C4-2B (cell line): ENCODE results near the gene DENND2A.

Source experiments
- H3K27ac ChIP-seq: fragments of 450-650 bp; 2 replicates; pipeline ENCODE4 v1.5.1; 2017
- ZFX ChIP-seq: fragments of 450-650 bp; IDR thresholded peaks from 2 replicates; pipeline ENCODE4 v1.6.1; 2017
- TF ChIP-seq, protein P1 (sequence below): fragments of 450-650 bp; conservative IDR thresholded peaks from 2 replicates; pipeline ENCODE4 v1.5.1; 2017; ENCODE audit warnings: mild to moderate bottlenecking

DENND2A gene

DNA sequence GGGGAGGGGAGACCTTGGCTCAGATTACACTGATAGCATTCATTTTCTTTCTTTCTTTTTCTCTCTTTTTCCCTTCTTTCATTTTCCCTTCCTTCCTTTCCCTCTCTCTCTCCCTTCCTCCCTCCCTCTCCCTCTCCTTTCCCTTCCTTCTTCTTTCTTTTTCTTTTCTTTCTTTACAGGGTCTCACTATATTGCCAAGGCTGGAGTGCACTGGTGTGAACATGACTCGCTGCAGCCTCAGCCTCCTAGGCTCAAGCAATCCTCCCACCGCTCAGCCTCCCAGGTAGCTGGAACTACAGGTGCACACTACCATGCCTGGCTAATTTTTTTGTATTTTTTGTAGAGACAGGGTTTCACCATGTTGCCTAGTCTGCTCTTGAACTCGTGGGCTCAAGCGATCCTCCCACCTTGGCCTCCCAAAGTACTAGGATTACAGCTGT is 88.4 kb downstream of the DENND2A start:
- no peak for TF ChIP-seq ZFX
- TF ChIP-seq, protein P1, sequence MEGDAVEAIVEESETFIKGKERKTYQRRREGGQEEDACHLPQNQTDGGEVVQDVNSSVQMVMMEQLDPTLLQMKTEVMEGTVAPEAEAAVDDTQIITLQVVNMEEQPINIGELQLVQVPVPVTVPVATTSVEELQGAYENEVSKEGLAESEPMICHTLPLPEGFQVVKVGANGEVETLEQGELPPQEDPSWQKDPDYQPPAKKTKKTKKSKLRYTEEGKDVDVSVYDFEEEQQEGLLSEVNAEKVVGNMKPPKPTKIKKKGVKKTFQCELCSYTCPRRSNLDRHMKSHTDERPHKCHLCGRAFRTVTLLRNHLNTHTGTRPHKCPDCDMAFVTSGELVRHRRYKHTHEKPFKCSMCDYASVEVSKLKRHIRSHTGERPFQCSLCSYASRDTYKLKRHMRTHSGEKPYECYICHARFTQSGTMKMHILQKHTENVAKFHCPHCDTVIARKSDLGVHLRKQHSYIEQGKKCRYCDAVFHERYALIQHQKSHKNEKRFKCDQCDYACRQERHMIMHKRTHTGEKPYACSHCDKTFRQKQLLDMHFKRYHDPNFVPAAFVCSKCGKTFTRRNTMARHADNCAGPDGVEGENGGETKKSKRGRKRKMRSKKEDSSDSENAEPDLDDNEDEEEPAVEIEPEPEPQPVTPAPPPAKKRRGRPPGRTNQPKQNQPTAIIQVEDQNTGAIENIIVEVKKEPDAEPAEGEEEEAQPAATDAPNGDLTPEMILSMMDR = no peak
- no peak overlapping the region for H3K27ac ChIP-seq

DNA sequence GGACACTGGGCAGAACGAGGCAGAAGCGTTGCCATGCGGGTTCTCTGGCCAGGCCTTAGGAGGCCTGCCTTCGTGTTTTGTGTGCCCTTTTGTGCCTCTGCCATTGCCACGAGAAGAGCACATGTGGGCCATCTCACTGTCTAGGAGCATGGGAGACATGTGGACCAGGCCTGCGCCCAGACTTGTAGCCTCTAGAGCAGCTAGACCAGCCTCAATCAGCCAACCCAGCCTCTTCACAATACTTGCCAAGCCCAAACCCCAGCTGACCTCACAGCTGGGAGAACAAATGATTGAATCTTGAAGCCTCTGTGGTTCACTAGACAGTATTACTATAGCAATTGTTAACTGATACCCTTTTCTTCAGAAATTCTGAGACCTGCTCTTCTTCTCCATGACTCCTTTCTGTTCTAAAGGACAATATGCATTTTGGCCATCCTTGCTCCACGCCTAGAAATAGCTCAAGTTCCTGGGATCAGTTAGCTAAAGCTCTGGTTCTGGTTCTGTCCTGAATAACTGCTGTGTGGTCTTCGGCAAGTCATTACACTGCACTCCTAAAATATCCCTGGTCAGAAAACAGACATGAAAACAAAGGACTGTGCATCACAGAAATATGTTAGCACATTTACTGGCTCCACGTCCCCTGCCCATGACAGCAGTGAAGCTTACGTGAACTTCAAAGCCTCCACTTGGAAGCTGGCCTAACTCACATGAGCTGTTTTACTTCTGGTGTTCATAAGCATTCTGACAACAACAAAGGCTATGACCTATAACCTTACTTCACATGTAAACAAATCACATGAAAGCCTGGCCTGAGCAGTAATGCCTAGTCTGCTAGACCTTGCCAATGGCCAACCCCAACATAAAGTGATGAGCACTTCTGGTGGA is 89.0 kb downstream of the DENND2A start:
- no peak for TF ChIP-seq ZFX
- TF ChIP-seq, protein P1 = no peak
- H3K27ac ChIP-seq = no peak overlapping the region

DNA sequence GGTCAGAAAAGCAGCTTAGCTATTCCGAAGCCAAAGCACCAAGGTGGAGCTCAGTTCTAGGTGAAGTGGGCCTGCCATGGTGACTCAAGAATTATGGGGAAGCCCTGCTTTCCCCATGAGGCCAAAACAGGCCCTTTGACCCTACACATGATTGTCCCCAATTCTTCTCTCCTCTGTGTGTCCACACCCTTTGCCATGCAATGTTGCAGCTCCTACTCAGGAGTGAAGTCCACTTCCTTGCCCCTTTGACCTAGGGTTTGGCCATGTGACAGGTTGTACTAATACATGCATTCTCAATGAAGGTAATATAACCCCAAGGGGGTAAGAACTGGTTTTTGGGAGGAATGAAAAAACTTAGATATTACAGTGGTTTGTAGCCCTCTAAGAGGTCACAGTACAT is 93.7 kb downstream of the DENND2A start:
- no peak for TF ChIP-seq ZFX
- TF ChIP-seq, protein P1 = no peak
- H3K27ac ChIP-seq = no peak overlapping the region

DNA sequence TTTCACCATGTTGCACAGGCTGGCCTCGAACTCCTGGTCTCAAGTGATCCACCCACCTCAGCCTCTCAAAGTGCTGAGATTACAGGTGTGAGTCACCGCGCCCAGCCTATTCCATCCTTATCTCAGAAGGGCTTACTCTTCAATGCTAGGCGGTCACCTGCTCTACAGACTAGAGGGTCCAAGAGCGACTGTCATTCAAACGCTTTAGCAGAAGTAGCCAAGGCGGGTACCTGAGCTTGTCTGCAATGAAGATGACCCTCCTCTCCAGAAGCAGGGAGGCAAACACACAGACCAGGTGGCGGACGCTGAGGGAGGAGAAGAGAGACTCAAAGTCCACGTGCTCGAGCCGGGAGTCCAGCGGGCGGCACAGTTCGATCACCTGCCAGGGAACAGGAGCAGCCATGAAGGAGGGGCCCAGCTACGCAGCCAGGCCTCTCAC is 96.2 kb downstream of the DENND2A start:
- TF ChIP-seq, protein P1 = no peak
- TF ChIP-seq ZFX = no peak
- no peak overlapping the region for H3K27ac ChIP-seq

DNA sequence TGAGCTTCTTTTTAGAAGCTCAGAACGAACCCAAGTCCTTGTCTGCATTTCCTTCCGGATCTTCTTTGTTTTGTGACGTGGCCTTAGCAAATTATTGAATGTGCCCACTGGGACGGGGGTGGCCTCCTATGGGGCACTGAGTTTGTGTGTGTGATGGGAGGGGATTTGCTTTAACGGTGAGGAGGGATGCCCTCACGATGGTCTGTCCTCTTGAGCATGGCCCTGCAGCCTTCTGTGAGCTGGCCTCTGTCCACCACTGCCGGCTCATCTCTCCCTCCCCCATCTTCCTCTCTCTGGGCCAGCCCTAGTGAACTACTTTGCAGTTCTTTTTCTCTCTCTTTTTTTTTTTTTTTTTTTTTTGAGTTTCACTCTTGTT is 98.4 kb downstream of the DENND2A start:
- H3K27ac ChIP-seq = no peak overlapping the region
- no peak for TF ChIP-seq ZFX
- TF ChIP-seq, protein P1 = no peak

DNA sequence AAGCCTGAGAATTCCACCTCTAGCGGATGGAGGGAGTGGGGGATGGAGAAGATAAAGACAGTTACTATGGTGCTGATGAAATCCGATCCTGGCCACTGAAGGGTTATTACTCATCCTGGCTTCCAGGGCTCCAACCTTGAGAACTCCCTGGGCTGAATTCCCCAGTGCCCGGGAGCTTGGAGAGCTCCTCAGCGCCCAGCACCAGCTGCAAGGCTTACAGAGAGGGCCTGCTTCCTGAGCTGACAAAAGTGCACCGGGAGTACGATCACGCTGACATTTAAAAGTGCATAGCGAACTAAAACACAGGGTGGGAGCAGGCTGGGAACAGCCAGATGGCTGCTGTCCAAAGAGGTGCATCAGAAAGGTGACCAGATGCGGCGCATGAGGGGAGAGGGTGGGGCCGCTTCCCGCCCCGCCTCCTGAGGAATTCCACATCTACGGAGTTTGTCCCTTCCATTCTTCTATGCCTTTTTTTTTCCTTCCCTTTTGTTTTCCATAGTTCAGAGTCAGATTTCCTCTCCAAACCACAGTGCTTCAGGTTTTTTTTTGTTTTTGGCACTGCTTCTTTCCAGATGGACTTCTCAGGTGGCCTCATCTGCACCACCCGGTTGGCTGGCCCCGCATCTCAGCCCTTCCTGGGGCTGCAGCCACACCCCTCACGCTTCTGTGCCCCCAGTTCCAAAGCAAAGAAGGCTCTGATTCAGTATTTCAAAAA is 98.9 kb downstream of the DENND2A start:
- H3K27ac ChIP-seq = no peak overlapping the region
- TF ChIP-seq, protein P1 = no peak

DNA sequence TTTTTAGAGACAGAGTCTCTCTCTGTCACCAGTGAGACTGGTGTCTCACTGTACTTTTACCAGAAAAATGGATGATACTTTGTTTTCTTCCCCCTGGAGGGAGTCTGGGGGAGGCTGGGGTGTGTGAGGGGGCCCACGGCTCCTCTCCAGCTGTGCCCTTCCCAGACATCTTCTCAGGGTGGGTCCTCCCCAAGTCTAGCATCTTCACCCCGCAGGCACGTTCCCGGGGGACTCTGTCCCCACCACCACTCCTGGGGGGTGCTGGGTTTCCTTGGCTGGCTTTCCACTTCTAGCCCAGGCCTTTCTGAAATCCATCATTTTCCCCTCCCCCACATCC is 99.5 kb downstream of the DENND2A start:
- no peak overlapping the region for H3K27ac ChIP-seq
- TF ChIP-seq ZFX = no peak
- TF ChIP-seq, protein P1 = no peak
